WTC11 (cell line): Measurements from ENCODE around the gene CTNNA1. TPM values are rescaled to one million over a fixed set of nuclear protein-coding genes. Genes with fewer than 3 reads are reported as not detected.

Experiments
- ATAC-seq: fragments of 200-7000 bp; cut with Tn5 transposase; 2 replicates; pipeline ENCODE4 v1.10.0; 2021; ENCODE audit warnings: mild to moderate bottlenecking, moderate library complexity
- CTCF ChIA-PET: fragments of 300-600 bp; sonication (Branson Sonifier 250); formaldehyde crosslinking; loops from one replicate; lab custom pipeline; 2021; ENCODE audit warnings: antibody characterized with exemption; lab: Charles Lee
- POLR2A ChIA-PET: fragments of 350-600 bp; sonication (Branson Sonifier 250); formaldehyde crosslinking; loops from one replicate; lab custom pipeline; 2021; ENCODE audit warnings: antibody characterized with exemption; lab: Charles Lee
- DNase-seq: peaks from one replicate; pipeline ENCODE4 v3.0.0; 2021; ENCODE audit warnings: low spot score
- H3K27ac Mint-ChIP-seq: 2 replicates; pipeline ENCODE4 v1.8.0; 2021; ENCODE audit warnings: mixed read lengths
- H3K27me3 Mint-ChIP-seq: 2 replicates; pipeline ENCODE4 v1.8.0; 2021; ENCODE audit warnings: low read depth, mild to moderate bottlenecking, moderate library complexity, mixed read lengths
- H3K36me3 Mint-ChIP-seq: 2 replicates; pipeline ENCODE4 v1.8.0; 2021; ENCODE audit warnings: mixed read lengths
- H3K4me1 Mint-ChIP-seq: 2 replicates; pipeline ENCODE4 v1.8.0; 2022; ENCODE audit warnings: mixed read lengths
- H3K4me3 Mint-ChIP-seq: 2 replicates; pipeline ENCODE4 v1.8.0; 2021; ENCODE audit warnings: mild to moderate bottlenecking, moderate library complexity, mixed read lengths
- H3K9me3 Mint-ChIP-seq: 2 replicates; pipeline ENCODE4 v1.8.0; 2021; ENCODE audit warnings: mixed read lengths
- ATF3 ChIP-seq: sonication (generic); formaldehyde crosslinking; conservative IDR thresholded peaks from 2 replicates; pipeline ENCODE4 v1.8.1; 2022; ENCODE audit warnings: mild to moderate bottlenecking, missing genetic modification reagents
- ELF4 ChIP-seq: sonication (generic); formaldehyde crosslinking; IDR thresholded peaks from 2 replicates; pipeline ENCODE4 v1.8.1; 2022; ENCODE audit warnings: low read depth, mild to moderate bottlenecking, moderate library complexity, missing genetic modification reagents
- EMX1 ChIP-seq: fragments of 250-450 bp; sonication (Bioruptor Pico); IDR thresholded peaks from 2 replicates; pipeline ENCODE4 v1.8.0; 2021; ENCODE audit warnings: mild to moderate bottlenecking
- GRHL2 ChIP-seq: fragments of 250-450 bp; sonication (Bioruptor Pico); IDR thresholded peaks from 2 replicates; pipeline ENCODE4 v1.8.0; 2022; ENCODE audit warnings: mild to moderate bottlenecking, moderate library complexity; ENCODE audit not compliant: insufficient replicate concordance, severe bottlenecking
- HMGA2 ChIP-seq: fragments of 250-450 bp; sonication (Bioruptor Pico); IDR thresholded peaks from 2 replicates; pipeline ENCODE4 v1.4.0; 2021; ENCODE audit warnings: mild to moderate bottlenecking, moderate library complexity
- JAZF1 ChIP-seq: fragments of 250-450 bp; sonication (Bioruptor Pico); IDR thresholded peaks from 2 replicates; pipeline ENCODE4 v1.9.0; 2021; ENCODE audit warnings: moderate library complexity, mild to moderate bottlenecking, inconsistent platforms
- MAX ChIP-seq: sonication (generic); formaldehyde crosslinking; IDR thresholded peaks from 2 replicates; pipeline ENCODE4 v1.8.0; 2022; ENCODE audit warnings: mild to moderate bottlenecking, missing genetic modification reagents
- OVOL2 ChIP-seq: fragments of 250-450 bp; sonication (Bioruptor Pico); IDR thresholded peaks from 2 replicates; pipeline ENCODE4 v1.9.0; 2021; ENCODE audit warnings: mild to moderate bottlenecking, borderline replicate concordance
- PRDM15 ChIP-seq: sonication (generic); formaldehyde crosslinking; IDR thresholded peaks from 2 replicates; pipeline ENCODE4 v1.8.0; 2022; ENCODE audit warnings: missing genetic modification reagents
- PREB ChIP-seq: sonication (generic); formaldehyde crosslinking; IDR thresholded peaks from 2 replicates; pipeline ENCODE4 v1.8.1; 2022; ENCODE audit warnings: mild to moderate bottlenecking, missing genetic modification reagents, moderate library complexity, borderline replicate concordance
- RELA ChIP-seq: sonication (generic); formaldehyde crosslinking; IDR thresholded peaks from 2 replicates; pipeline ENCODE4 v1.8.1; 2022; ENCODE audit warnings: missing genetic modification reagents, mild to moderate bottlenecking, borderline replicate concordance
- SOX15 ChIP-seq: fragments of 250-450 bp; sonication (Bioruptor Pico); IDR thresholded peaks from 2 replicates; pipeline ENCODE4 v1.9.0; 2021; ENCODE audit warnings: mild to moderate bottlenecking
- TCF7 ChIP-seq: sonication (generic); formaldehyde crosslinking; IDR thresholded peaks from 2 replicates; pipeline ENCODE4 v1.8.0; 2022; ENCODE audit warnings: mild to moderate bottlenecking, low read depth, missing genetic modification reagents, moderate library complexity
- USF1 ChIP-seq: sonication (generic); formaldehyde crosslinking; IDR thresholded peaks from 2 replicates; pipeline ENCODE4 v1.8.0; 2022; ENCODE audit warnings: mild to moderate bottlenecking, missing genetic modification reagents
- ZBTB21 ChIP-seq: sonication (generic); formaldehyde crosslinking; IDR thresholded peaks from 2 replicates; pipeline ENCODE4 v1.8.1; 2023; ENCODE audit warnings: mild to moderate bottlenecking, missing genetic modification reagents, borderline replicate concordance
- ZNF138 ChIP-seq: sonication (generic); formaldehyde crosslinking; conservative IDR thresholded peaks from 2 replicates; pipeline ENCODE4 v1.8.1; 2022; ENCODE audit warnings: mild to moderate bottlenecking, moderate library complexity, missing genetic modification reagents
- ZNF416 ChIP-seq: fragments of 250-450 bp; sonication (Bioruptor Pico); IDR thresholded peaks from 2 replicates; pipeline ENCODE4 v1.9.0; 2021; ENCODE audit warnings: mild to moderate bottlenecking, inconsistent platforms
- total RNA-seq: library from RNA; stranded (reverse); gene quantifications from 3 replicates; pipeline ENCODE4 v1.2.3, GENCODE V29; 2021
- TF ChIP-seq, protein P1 (sequence below): sonication (generic); formaldehyde crosslinking; IDR thresholded peaks from 2 replicates; pipeline ENCODE4 v1.8.1; 2022; ENCODE audit warnings: low read depth, missing genetic modification reagents, borderline replicate concordance
- TF ChIP-seq, protein P2 (sequence below): fragments of 250-450 bp; sonication (Bioruptor Pico); IDR thresholded peaks from 2 replicates; pipeline ENCODE4 v1.9.0; 2021; ENCODE audit warnings: moderate library complexity, mild to moderate bottlenecking, inconsistent platforms, borderline replicate concordance
- TF ChIP-seq, protein P3 (sequence below): fragments of 250-450 bp; sonication (Bioruptor Pico); conservative IDR thresholded peaks from 2 replicates; pipeline ENCODE4 v1.9.0; 2021; ENCODE audit warnings: mild to moderate bottlenecking

The CTNNA1 gene
- total RNA-seq, 1 experiment from 2014 or later: 309 TPM

GRCh38 chr5:138719811-138720210 is 33.4 kb upstream of the CTNNA1 start (continued):
- no peak for TF ChIP-seq PRDM15 (CRISPR knock-in tag)
- TF ChIP-seq, protein P1, sequence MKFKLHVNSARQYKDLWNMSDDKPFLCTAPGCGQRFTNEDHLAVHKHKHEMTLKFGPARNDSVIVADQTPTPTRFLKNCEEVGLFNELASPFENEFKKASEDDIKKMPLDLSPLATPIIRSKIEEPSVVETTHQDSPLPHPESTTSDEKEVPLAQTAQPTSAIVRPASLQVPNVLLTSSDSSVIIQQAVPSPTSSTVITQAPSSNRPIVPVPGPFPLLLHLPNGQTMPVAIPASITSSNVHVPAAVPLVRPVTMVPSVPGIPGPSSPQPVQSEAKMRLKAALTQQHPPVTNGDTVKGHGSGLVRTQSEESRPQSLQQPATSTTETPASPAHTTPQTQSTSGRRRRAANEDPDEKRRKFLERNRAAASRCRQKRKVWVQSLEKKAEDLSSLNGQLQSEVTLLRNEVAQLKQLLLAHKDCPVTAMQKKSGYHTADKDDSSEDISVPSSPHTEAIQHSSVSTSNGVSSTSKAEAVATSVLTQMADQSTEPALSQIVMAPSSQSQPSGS (CRISPR knock-in tag): no peak

DNA sequence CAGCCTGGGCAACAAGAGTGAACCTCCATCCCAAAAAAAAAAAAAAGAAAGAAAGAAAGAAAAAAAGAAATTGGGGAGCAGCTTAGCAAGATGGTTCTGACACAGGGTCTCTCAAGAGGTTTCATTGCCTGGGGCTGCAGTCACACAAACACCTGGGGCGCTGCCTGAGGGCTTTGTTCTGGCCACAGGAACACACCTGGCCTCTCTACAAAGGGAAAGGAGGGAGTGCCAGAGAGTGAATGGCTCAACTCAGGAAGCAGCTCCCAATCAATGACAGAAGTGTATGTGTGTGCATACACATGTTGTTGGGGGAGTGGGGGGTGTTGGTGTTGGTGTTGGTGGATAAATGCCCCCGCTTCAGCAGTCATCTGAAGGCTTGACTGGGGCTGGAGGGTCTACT is 32.4 kb upstream of the CTNNA1 start:
- TF ChIP-seq ELF4 (no peak), ZNF138 (CRISPR knock-in tag) (no peak), ZNF416 (CRISPR knock-in tag) (no peak), TCF7 (CRISPR knock-in tag) (no peak), PREB (CRISPR knock-in tag) (no peak), SOX15 (CRISPR knock-in tag) (no peak), OVOL2 (CRISPR knock-in tag) (no peak), ZBTB21 (CRISPR knock-in tag) (no peak), EMX1 (CRISPR knock-in tag) (no peak), RELA (no peak), HMGA2 (no peak), GRHL2 (CRISPR knock-in tag) (no peak), USF1 (no peak), MAX (no peak), ATF3 (CRISPR knock-in tag) (no peak), JAZF1 (CRISPR knock-in tag) (no peak)
- TF ChIP-seq, protein P2, sequence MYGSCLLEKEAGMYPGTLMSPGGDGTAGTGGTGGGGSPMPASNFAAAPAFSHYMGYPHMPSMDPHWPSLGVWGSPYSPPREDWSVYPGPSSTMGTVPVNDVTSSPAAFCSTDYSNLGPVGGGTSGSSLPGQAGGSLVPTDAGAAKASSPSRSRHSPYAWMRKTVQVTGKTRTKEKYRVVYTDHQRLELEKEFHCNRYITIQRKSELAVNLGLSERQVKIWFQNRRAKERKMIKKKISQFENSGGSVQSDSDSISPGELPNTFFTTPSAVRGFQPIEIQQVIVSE (CRISPR knock-in tag): no peak
- TF ChIP-seq, protein P3, sequence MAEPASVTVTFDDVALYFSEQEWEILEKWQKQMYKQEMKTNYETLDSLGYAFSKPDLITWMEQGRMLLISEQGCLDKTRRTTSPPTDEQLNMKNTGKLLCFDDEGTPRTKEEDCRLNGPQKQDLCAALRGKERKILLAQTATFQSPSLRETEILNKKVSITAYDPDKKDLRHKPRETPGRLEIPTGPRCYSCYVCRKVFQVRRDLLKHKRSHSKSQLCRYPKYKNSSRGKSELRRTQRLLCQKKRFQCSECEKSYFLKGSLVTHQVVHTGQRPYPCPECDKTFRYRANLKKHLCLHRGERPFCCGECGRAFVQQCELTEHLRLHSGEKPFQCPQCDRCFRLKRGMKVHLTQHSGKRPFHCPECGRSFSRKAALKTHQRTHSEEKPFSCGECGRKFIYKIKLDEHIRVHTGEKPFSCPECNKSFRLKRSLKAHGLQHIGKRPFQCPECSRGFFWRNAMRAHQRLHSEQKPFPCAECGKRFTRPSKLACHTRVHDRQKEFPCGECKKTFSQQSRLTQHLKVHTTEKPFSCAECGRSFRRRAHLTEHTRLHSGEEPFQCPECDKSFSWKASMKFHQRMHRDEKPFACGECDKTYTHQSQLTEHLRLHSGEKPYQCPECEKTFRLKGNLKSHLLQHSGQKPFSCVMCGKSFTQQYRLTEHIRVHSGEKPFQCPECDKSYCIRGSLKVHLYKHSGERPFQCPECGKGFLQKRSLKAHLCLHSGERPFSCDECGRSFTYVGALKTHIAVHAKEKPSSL (CRISPR knock-in tag): no peak
- no peak overlapping the region for H3K27ac Mint-ChIP-seq
- no peaks in the 10 kb centered on the region for H3K9me3 Mint-ChIP-seq
- H3K27me3 Mint-ChIP-seq: no peaks in the 10 kb centered on the region; the same call in 1 of the 2 replicates
- POLR2A ChIA-PET: no interaction called here
- CTCF ChIA-PET: interaction anchor here (1.4 to 1.9 kb wide), 2 partner anchors 11 to 80 kb away, joined by 6 to 7 read pairs; no protein-coding TSS in a partner anchor
- DNase-seq: no peak
- no peak overlapping the region for H3K4me3 Mint-ChIP-seq
- no peaks in the 10 kb centered on the region for H3K36me3 Mint-ChIP-seq
- ATAC-seq: no peak
- H3K4me1 Mint-ChIP-seq: peaks cover 62% of the 10 kb centered on the region
